Keratinocyte (primary cell): ENCODE results near the gene NAT9.

Source experiments
- EZH2 ChIP-seq: IDR thresholded peaks from one replicate; pipeline ENCODE4 v1.6.1; 2012; ENCODE audit warnings: inconsistent platforms, mild to moderate bottlenecking, low read length, moderate library complexity
- TF ChIP-seq, protein P1 (sequence below), 3 experiments: IDR thresholded peaks in 1 of 3; conservative IDR thresholded peaks in 1 of 3; optimal IDR thresholded peaks in 1 of 3; 2 replicates in 2 of 3; 3 replicates in 1 of 3; pipeline versions ENCODE3 to v1.5.1; 2011; ENCODE audit warnings: low read length in 3 of 3, mild to moderate bottlenecking in 3 of 3, moderate library complexity in 2 of 3, control low read depth in 1 of 3, inconsistent platforms in 1 of 3; ENCODE audit not compliant: insufficient read depth in 2 of 3; ENCODE audit errors: extremely low read depth in 1 of 3

DNA sequence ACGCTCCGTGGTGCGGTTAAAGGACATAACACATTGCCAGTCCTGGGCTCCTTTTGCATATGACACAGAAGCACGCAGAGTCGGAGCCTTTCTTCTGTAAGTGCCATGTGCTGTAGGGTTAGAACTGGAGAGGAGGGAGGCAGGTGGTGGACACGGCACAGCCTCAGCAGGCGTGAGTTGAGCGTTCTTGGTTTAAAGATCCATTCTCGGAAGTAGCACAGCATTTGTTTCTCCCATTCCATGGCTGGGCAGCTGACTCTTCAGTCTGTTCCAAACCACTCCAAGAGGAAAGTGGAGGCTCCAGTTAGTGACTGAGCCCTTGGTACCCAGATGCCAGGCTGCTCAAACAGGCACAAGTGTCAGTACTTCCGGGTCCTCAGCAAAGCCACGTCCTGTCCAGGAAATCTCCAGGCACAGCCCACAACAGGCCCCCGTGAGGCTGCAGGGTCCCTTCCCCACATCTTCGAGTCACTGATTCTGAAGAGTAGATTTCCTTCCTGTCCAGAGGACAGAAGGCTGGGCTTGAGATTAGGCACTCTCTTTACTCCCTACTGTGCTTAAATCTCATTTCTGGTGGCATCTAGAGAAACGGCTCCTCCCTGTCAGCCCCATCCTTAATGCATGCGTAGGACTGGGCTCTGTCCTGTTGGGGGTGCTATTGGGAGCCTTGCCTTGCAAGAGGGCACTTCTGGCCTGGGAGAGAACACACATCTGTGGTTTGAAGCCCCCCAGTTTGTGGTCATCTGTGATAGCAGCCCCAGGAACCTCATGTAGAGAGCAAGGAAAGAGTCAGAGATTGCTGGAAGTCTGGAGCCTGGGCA, 39.6 kb upstream of the NAT9 start:
- TF ChIP-seq, protein P1, sequence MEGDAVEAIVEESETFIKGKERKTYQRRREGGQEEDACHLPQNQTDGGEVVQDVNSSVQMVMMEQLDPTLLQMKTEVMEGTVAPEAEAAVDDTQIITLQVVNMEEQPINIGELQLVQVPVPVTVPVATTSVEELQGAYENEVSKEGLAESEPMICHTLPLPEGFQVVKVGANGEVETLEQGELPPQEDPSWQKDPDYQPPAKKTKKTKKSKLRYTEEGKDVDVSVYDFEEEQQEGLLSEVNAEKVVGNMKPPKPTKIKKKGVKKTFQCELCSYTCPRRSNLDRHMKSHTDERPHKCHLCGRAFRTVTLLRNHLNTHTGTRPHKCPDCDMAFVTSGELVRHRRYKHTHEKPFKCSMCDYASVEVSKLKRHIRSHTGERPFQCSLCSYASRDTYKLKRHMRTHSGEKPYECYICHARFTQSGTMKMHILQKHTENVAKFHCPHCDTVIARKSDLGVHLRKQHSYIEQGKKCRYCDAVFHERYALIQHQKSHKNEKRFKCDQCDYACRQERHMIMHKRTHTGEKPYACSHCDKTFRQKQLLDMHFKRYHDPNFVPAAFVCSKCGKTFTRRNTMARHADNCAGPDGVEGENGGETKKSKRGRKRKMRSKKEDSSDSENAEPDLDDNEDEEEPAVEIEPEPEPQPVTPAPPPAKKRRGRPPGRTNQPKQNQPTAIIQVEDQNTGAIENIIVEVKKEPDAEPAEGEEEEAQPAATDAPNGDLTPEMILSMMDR (optimal IDR thresholded peaks at IDR 0.05 in 1 of 3, IDR thresholded peaks at IDR 0.05 in 1 of 3, conservative IDR thresholded peaks at IDR 0.05 in 1 of 3; ENCODE audit: extremely low read depth in 1 of 3, insufficient read depth in 2 of 3, low read length in 3 of 3) = peak; percentile 9 to 27 (median 11)
- no peak for TF ChIP-seq EZH2
